Activated CD4-positive, alpha-beta T cell treated with anti-CD3 and anti-CD28 coated beads, Interleukin-2, amount 50 U/mL, for 24 hours (primary cell): ENCODE data around the gene JAKMIP3.

Source experiments
- DNase-seq, 2 donors: peaks; one replicate each; pipeline ENCODE4 v3.0.0-alpha.2; 2020; ENCODE audit warnings: low read depth in 1 of 2, low spot score in 1 of 2

JAKMIP3 gene

DNA sequence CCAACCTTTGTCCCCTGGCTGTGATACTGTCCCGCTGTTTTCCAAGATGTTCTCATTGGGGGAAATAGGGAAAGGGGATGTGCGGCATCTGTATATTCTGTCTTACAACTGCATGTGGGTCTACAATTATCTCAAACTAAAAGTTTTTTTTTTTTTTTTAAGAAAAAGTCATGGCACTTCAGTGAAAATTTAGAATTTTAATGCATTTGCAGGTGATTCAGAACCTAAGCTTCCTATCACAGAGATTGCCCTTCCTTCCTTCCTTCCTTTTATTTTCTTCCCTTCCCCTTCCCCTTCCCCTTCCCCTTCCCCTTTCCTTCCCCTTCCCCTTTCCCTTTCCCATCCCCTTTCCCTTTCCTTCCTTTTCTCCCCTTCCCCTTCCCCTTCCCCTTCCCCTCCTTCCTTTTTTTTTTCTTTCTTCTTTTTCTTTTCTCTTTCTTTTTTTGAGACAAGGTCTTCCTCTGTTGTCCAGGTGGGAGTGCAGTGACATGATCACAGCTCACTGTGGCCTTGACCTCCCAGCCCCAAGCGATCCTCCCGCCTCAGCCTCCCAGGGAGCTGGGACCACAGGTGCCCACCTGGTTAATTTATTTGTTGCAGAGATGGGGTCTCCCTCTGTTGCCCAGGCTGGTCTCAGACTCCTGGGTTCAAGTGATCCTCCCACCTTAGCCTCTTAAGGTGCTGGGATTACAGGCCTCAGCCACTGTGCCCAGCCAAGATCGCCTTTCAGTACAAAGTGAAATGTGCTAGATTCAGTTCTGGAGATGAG lies 32.0 kb downstream of the JAKMIP3 start:
- no peak for DNase-seq

GRCh38 chr10:132098539-132099388 lies 33.0 kb downstream of the JAKMIP3 start:
- DNase-seq = no peak

GRCh38 chr10:132099389-132100090 lies 33.8 kb downstream of the JAKMIP3 start:
- no peak for DNase-seq

DNA sequence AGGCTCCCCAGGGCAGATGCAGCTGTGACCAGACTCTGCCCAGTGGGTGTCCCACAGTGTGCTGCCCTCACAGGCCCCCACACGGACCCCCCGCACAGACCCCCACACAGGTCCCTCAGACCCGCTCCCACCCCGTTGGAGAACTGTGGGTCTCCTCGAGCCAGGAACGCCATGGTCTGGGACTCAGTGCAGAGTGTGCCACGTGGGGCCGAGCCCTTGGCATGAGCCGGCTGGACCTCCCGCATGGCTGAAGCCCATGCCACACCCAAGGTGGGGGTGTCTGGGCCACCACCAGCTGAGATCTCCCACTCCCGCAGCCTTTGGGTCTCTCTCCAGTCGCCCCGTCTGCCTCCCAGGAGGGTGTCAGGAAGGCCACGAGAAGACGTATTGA lies 34.3 kb downstream of the JAKMIP3 start:
- no peak for DNase-seq

- DNase-seq = no peak
These were observed 35.0 kb downstream of the JAKMIP3 start for GRCh38 chr10:132100556-132101349.

- DNase-seq = no peak
These were observed 35.8 kb downstream of the JAKMIP3 start for GRCh38 chr10:132101529-132101928.

DNA sequence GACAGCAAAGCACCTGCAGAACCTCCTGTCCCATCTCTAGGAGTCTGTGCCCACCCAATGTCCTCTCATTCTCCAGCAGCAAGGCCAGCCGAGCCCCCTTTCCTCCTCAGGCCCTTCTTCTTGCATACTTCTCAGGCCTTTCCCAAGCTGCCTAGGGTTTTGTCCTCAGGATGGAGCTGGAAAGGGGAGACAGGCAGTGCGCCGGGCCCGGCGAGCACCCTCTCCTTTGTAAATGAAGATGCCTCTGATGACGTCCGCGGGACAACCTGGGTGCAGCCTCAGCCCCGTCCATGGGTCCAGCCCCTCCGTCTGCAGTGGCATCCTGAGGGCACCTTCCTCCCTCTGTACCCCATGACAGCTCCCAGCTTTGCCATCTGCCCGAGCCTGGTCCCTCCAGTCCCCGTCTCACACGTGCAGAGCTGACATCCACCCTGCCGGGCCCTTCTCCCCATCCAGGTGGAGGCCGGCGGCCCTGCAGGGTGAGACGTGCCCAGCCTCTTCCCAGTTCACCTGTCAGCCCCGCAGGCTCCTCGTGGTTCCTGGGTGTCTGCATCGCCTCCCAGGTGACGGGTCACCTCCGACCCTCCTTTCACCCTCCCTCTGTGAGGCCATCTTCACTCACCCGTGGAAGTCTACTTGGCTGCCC lies 36.4 kb downstream of the JAKMIP3 start:
- no peak for DNase-seq

GRCh38 chr10:132102717-132103110 lies 37.0 kb downstream of the JAKMIP3 start:
- no peak for DNase-seq

DNA sequence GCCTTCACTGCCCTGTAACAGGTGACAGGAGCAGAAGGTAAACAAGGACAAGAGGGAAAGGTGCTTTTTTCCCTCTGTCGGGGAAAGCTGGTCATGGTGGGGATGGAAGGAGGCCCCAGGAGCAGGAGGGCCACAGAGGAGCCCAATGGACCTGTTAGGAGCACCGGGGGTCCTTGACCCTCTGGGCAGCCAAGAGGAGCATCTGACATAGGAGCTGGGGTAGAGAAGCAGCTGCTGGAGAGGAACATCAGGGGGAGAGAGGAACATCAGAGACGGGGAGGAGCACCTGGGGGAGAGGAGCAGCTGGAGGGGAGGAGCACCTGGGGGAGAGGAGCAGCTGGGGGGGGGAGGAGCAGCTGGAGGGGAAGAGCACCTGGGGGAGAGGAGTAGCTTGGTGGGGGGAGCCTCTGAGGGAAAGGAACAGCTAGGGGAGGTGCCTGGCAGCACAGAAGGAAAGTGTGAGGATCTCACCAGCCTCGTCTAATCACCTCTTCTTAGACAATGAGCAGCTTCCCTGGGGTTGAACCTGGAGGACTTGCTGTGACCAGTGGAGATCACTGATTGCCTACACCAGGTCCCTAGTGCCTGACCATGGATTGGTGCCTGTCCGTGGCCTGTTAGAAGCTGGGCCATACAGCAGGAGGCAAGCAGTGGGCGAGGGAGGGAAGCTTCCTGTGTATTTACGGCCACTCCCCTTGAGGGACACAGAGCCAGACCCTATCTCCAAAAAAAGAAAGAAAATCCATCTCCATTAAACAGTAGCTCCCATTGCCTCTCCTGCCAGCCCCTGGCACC lies 37.6 kb downstream of the JAKMIP3 start:
- DNase-seq = no peak

- no peak for DNase-seq
These were observed 38.3 kb downstream of the JAKMIP3 start for GRCh38 chr10:132104062-132104461.

DNA sequence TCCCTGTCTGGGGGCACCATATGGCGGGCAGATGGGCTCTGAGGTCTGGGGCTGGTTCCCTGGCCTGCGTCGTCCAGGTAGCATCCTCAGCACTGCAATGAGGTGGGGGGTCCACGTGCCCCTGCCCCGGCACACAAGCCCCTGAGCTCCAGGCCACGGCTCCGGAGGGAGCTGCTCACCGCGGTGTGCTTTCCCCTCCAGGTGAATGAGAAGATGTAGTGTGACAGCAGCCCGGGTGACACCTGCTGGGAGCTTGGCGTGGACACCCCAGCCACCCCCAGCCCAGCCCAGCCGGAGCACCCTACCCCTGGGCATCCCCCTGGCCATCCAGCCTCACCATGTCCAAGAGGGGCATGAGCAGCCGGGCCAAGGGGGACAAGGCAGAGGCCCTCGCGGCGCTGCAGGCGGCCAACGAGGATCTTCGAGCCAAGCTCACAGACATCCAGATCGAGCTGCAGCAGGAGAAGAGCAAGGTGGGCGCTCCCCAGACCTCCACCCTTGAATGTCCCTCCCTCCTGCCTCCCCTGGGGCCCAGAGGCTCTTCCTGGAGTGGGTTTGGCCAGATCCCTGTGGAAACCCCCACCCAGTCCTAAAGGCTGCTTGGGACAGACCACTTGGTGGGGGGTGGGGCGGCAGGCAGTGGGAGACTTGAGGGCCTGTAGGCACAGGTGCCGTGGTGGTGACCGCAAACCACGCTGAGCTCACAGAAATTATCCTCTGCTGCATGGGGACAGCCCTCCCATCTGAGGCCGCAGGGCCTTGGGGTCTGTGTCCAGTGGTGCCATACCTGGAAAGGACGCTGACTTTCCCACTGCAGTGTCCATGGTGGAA lies 38.9 kb downstream of the JAKMIP3 start:
- no peak for DNase-seq

DNA sequence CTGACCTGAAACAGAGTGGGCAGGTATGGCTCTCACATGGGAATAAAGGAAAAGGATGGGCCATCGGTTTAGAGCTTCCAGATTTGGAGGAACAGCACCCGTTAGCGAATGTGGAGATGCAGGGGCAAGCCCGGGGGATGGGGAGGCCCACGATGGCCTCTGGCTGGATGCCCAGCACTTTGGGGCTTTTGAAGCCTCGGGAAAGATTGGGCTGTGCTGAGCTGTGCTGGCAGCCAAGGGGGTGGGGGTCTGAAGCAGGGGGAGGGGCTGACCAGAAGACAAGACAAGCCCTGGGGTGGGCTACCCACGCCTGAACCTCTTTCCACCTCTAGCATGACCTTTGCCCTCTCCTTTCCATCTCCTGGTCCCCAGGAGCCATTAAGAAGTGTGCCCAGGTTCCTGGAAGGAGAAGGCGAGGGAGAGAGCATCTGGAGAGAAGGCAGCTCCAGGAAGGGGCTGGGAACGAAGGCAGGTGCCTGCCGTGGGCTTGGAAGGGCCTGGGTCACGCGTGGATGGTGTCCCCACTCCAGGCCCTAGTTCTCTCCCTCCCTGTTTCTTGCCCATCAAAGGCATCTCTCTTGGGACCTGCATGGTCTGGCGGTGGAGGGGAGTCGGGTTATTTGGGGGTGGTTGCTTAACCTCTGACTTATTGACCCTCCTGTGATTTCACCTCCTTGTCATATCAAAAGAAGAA lies 39.7 kb downstream of the JAKMIP3 start:
- DNase-seq = no peak

DNA sequence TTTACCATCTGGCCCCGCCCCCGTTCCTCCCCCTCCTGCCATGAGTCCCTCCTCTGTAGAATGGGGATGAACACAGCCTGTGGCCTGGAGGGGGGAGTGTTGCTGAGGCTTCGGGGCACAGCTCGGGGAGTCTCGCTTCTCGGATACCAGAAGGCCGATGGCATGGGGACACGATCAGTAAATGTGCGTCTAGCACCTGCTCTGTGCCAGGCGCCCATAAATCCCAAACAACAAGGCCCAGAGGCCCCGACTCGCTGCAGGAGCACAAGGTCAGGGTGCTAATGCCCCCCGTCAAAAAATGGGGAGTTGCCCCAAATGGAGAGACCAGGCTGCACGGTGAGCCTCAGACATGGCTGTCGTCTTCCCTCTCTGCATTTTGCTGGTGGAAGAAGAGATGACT lies 40.7 kb downstream of the JAKMIP3 start:
- DNase-seq = no peak

DNA sequence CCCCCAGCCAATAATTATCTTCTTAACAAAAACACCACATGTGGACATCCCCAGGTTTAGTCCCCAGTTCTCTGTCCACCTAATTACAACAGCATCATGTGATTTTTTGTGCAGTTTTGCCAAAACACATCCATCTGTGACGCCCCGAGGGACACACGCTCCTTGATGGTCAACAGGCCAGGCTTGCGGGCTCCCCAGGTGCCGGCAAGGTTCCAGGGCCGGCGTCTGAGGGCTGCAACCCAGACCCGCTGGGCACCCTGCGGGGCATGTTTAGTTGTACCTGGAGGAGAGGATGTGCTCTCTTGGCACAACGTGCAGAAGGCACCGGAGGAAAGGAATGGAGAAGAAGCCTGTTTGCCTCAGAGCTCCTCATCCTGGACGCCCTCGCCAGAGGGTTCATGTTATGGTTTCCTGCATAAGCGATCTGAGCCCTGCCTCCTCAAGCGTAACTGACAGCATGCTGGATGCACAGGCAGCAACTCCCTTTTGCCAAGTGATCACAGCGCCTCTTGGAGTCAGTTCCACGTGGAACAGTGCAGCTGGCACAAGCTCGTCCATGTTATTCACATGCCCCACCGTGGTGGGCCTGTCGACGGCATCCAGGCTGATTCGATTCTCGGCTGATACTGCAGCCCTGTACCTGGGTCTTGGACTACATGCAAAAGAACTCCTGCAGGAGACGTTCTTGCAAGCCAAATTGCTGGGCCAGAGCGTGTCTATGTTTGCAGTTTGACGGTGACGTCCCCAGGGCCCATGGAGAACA lies 41.6 kb downstream of the JAKMIP3 start:
- DNase-seq = no peak

- DNase-seq = no peak
These were observed 42.5 kb downstream of the JAKMIP3 start for GRCh38 chr10:132107949-132108877.

- no peak for DNase-seq
These were observed 43.8 kb downstream of the JAKMIP3 start for GRCh38 chr10:132109341-132110110.
